Measurements from ENCODE around the gene RAI1. TPM values are rescaled to one million over a fixed set of nuclear protein-coding genes. Genes with fewer than 3 reads are reported as not detected.

Gene RAI1
- total RNA-seq, 1 experiment from 2014 or later, result 5.9 TPM

- no peak for DNase-seq (ENCODE audit: low read depth)
These were observed 33.6 kb downstream of the RAI1 start for GRCh38 chr17:17714879-17715278.

- DNase-seq (ENCODE audit: low read depth), result no peak
These were observed 35.7 kb downstream of the RAI1 start for GRCh38 chr17:17716837-17717523.

GRCh38 chr17:17718251-17718650, 37.0 kb downstream of the RAI1 start:
- DNase-seq (ENCODE audit: low read depth), result no peak

- no peak for DNase-seq (ENCODE audit: low read depth)
These were observed 38.1 kb downstream of the RAI1 start for GRCh38 chr17:17719199-17719940.

- DNase-seq (ENCODE audit: low read depth), result no peak
These were observed 38.8 kb downstream of the RAI1 start for GRCh38 chr17:17719966-17720543.

GRCh38 chr17:17721140-17721668, 39.9 kb downstream of the RAI1 start:
- DNase-seq (ENCODE audit: low read depth), result no peak

GRCh38 chr17:17722081-17722905, 41.0 kb downstream of the RAI1 start:
- DNase-seq (ENCODE audit: low read depth), result no peak

GRCh38 chr17:17722906-17723353, 41.7 kb downstream of the RAI1 start:
- no peak for DNase-seq (ENCODE audit: low read depth)

GRCh38 chr17:17723354-17724261, 42.4 kb downstream of the RAI1 start:
- peak; percentile 78 for DNase-seq (ENCODE audit: low read depth)

GRCh38 chr17:17724307-17725010, 43.2 kb downstream of the RAI1 start:
- peak; percentile 50 for DNase-seq (ENCODE audit: low read depth)

GRCh38 chr17:17725011-17725751, 43.9 kb downstream of the RAI1 start:
- no peak for DNase-seq (ENCODE audit: low read depth)

GRCh38 chr17:17725752-17726457, 44.6 kb downstream of the RAI1 start:
- no peak for DNase-seq (ENCODE audit: low read depth)

GRCh38 chr17:17726458-17727060, 45.3 kb downstream of the RAI1 start:
- no peak for DNase-seq (ENCODE audit: low read depth)

GRCh38 chr17:17727111-17727659, 45.9 kb downstream of the RAI1 start:
- no peak for DNase-seq (ENCODE audit: low read depth)

GRCh38 chr17:17728146-17728545, 46.9 kb downstream of the RAI1 start:
- DNase-seq (ENCODE audit: low read depth), result no peak

GRCh38 chr17:17728550-17729251, 47.4 kb downstream of the RAI1 start:
- no peak for DNase-seq (ENCODE audit: low read depth)

GRCh38 chr17:17729620-17730249, 48.5 kb downstream of the RAI1 start:
- DNase-seq (ENCODE audit: low read depth), result no peak

All from Daoy (cell line).